ENCODE data around the gene SCMH1. TPM values are rescaled to one million over a fixed set of nuclear protein-coding genes. Genes with fewer than 3 reads are reported as not detected.

Gene SCMH1
- total RNA-seq, 1 donor from 2014 or later = 25.5 TPM

GRCh38 chr1:41108696-41109275 lies 133.3 kb downstream of the SCMH1 start:
- no peak overlapping the region for H3K4me3 ChIP-seq (ENCODE audit: low read depth, low read length)

GRCh38 chr1:41103766-41104165 lies 138.3 kb downstream of the SCMH1 start:
- no peak for TF ChIP-seq CTCF (conservative IDR thresholded peaks at IDR 0.05; ENCODE audit: low read depth, low read length)
- no peak for DNase-seq (ENCODE audit: low read depth)
- no peak overlapping the region for H3K4me3 ChIP-seq (ENCODE audit: low read depth, low read length)

More at GRCh38 chr1:41108696-41109275, 133.3 kb downstream of the SCMH1 start:
- no peak for TF ChIP-seq CTCF (conservative IDR thresholded peaks at IDR 0.05; ENCODE audit: low read depth, low read length)
- DNase-seq (ENCODE audit: low read depth) = no peak

- no peak for TF ChIP-seq CTCF (conservative IDR thresholded peaks at IDR 0.05; ENCODE audit: low read depth, low read length)
- DNase-seq (ENCODE audit: low read depth) = no peak
Measured at GRCh38 chr1:41102653-41103052, 139.5 kb downstream of the SCMH1 start.

GRCh38 chr1:41101950-41102607 lies 140.0 kb downstream of the SCMH1 start:
- no peak overlapping the region for H3K4me3 ChIP-seq (ENCODE audit: low read depth, low read length)
- no peak for DNase-seq (ENCODE audit: low read depth)
- TF ChIP-seq CTCF (conservative IDR thresholded peaks at IDR 0.05; ENCODE audit: low read depth, low read length) = no peak

More at GRCh38 chr1:41102653-41103052, 139.5 kb downstream of the SCMH1 start:
- H3K4me3 ChIP-seq (ENCODE audit: low read depth, low read length) = no peak overlapping the region

DNA sequence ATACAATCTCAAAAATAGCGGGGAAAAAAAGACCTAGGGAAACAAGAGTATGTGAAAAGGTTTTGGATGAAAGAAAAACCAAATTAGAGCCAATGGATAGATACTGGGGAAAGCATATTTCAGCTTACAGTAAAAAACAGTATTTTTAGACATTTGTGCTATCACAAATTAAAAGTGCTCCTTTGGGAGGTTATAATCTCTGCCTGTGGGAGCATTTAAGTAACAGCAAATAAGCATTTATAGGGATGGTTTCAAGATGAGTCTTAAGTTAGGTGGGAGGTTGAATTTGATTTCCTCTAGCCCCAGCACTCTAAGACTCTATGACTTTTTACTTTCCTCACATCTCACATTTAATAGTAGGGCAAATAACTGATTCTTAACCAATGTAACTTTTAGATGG lies 141.0 kb downstream of the SCMH1 start:
- TF ChIP-seq CTCF (conservative IDR thresholded peaks at IDR 0.05; ENCODE audit: low read depth, low read length) = no peak
- H3K4me3 ChIP-seq (ENCODE audit: low read depth, low read length) = no peak overlapping the region
- no peak for DNase-seq (ENCODE audit: low read depth)

DNA sequence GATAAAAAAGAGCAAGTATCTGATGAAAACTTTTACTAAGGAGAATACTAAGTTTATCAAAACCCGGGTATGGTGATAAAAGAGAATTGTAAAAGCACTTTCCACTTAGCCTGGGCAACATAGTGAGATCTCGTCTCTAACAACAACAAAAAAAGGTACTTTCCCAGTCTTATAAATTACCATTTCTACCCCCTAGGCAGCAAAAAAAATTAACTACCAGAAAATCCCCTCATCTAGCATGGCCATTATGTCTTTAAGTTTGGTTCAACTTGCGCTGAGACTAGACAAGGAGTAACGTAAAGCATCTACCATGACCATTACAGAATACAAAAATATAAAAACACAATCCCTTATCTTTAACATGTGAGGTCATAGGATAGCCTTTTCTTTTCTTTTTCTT lies 141.9 kb downstream of the SCMH1 start:
- DNase-seq (ENCODE audit: low read depth) = no peak
- H3K4me3 ChIP-seq (ENCODE audit: low read depth, low read length) = no peak overlapping the region
- TF ChIP-seq CTCF (conservative IDR thresholded peaks at IDR 0.05; ENCODE audit: low read depth, low read length) = no peak

All from epithelial cell of proximal tubule (primary cell).